Smooth muscle cell (in vitro differentiated cells): ENCODE data around the gene POMP. TPM values are rescaled to one million over a fixed set of nuclear protein-coding genes. Genes with fewer than 3 reads are reported as not detected.
A peak's percentile ranks its signal among the peaks of the same experiment; 100 is the strongest.

ENCODE experiments used
- DNase-seq: peaks from one replicate; lab custom pipeline; 2025; ENCODE audit not compliant: unreplicated experiment; lab: John Stamatoyannopoulos, UW
- H2AFZ ChIP-seq: fragments of 200-600 bp; sonication (generic); 2 replicates; pipeline ENCODE4 v1.6.0; 2016; ENCODE audit warnings: antibody characterized with exemption, low read depth, mild to moderate bottlenecking
- H3F3A ChIP-seq: fragments of 200-600 bp; sonication (generic); 2 replicates; pipeline ENCODE4 v1.6.0; 2017; ENCODE audit warnings: antibody characterized with exemption, low read depth
- H3K27ac ChIP-seq: fragments of 200-600 bp; sonication (generic); 2 replicates; pipeline ENCODE4 v1.5.1; 2016; ENCODE audit warnings: low read depth, mild to moderate bottlenecking
- H3K27me3 ChIP-seq: fragments of 200-600 bp; sonication (generic); 2 replicates; pipeline ENCODE4 v1.6.1; 2016; ENCODE audit warnings: low read depth, mild to moderate bottlenecking
- H3K36me3 ChIP-seq: fragments of 200-600 bp; sonication (generic); 2 replicates; pipeline ENCODE4 v1.5.1; 2016; ENCODE audit warnings: low read depth
- H3K4me1 ChIP-seq: fragments of 200-600 bp; sonication (generic); 2 replicates; pipeline ENCODE4 v1.5.1; 2016; ENCODE audit warnings: low read depth
- H3K4me2 ChIP-seq: fragments of 200-600 bp; sonication (generic); 2 replicates; pipeline ENCODE4 v1.6.0; 2016; ENCODE audit warnings: mild to moderate bottlenecking
- H3K4me3 ChIP-seq: fragments of 200-600 bp; sonication (generic); 2 replicates; pipeline ENCODE4 v1.5.1; 2016; ENCODE audit warnings: mild to moderate bottlenecking
- H3K79me2 ChIP-seq: fragments of 200-600 bp; sonication (generic); 2 replicates; pipeline ENCODE4 v1.6.0; 2016; ENCODE audit warnings: low read depth, mild to moderate bottlenecking
- H3K9ac ChIP-seq: fragments of 200-600 bp; sonication (generic); 2 replicates; pipeline ENCODE4 v1.6.0; 2016; ENCODE audit warnings: low read depth
- H3K9me3 ChIP-seq: fragments of 200-600 bp; sonication (generic); replicated peaks from 2 replicates; pipeline ENCODE4 v1.5.1; 2016; ENCODE audit warnings: low read depth
- H4K20me1 ChIP-seq: fragments of 200-600 bp; sonication (generic); 2 replicates; pipeline ENCODE4 v1.6.0; 2016; ENCODE audit warnings: low read depth
- WGBS: methylation state at CpG from one replicate; pipeline ENCODE4 v1.1.7; 2016; ENCODE audit warnings: low lambda C conversion rate; 5-methylcytosine and 5-hydroxymethylcytosine counted together
- polyA plus RNA-seq: library from polyadenylated mRNA; unstranded; fragments of >200 nt; fragmentation: Nextera tagmentation; extraction: Ambion mirVana; gene quantifications from 2 replicates; pipeline ENCODE4 v1.2.1, GENCODE V29; 2016
- total RNA-seq: library from RNA; depleted of rRNA; stranded (reverse); fragments of >200 nt; gene quantifications from 2 replicates; pipeline ENCODE4 v1.2.3, GENCODE V29; 2014
- TF ChIP-seq, protein P1 (sequence below): fragments of 200-600 bp; sonication (generic); IDR thresholded peaks from 2 replicates; pipeline ENCODE4 v1.5.1; 2017; ENCODE audit warnings: borderline replicate concordance, mild to moderate bottlenecking, antibody characterized with exemption; ENCODE audit not compliant: insufficient read depth, poor library complexity, severe bottlenecking

POMP gene
- total and polyA plus RNA-seq, 2 experiments from 2014 or later = 134 to 265 TPM

GRCh38 chr13:28622286-28622685 is 36.6 kb upstream of the POMP start:
- peak overlapping the region; percentile 27 for H2AFZ ChIP-seq
- H3K36me3 ChIP-seq = no peaks in the 10 kb centered on the region
- H3K9ac ChIP-seq = no peak overlapping the region
- no peak overlapping the region for H3K4me2 ChIP-seq
- TF ChIP-seq, protein P1, sequence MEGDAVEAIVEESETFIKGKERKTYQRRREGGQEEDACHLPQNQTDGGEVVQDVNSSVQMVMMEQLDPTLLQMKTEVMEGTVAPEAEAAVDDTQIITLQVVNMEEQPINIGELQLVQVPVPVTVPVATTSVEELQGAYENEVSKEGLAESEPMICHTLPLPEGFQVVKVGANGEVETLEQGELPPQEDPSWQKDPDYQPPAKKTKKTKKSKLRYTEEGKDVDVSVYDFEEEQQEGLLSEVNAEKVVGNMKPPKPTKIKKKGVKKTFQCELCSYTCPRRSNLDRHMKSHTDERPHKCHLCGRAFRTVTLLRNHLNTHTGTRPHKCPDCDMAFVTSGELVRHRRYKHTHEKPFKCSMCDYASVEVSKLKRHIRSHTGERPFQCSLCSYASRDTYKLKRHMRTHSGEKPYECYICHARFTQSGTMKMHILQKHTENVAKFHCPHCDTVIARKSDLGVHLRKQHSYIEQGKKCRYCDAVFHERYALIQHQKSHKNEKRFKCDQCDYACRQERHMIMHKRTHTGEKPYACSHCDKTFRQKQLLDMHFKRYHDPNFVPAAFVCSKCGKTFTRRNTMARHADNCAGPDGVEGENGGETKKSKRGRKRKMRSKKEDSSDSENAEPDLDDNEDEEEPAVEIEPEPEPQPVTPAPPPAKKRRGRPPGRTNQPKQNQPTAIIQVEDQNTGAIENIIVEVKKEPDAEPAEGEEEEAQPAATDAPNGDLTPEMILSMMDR = no peak
- no peaks in the 10 kb centered on the region for H3K4me1 ChIP-seq
- no peaks in the 10 kb centered on the region for H3K9me3 ChIP-seq
- no peak overlapping the region for H3K27ac ChIP-seq
- no peaks in the 10 kb centered on the region for H3K27me3 ChIP-seq
- no peak for DNase-seq
- H3K4me3 ChIP-seq = no peak overlapping the region
- H3F3A ChIP-seq = no peaks in the 10 kb centered on the region
- WGBS = 59% methylated on average over 8 of the region's 8 CpGs
- no peaks in the 10 kb centered on the region for H3K79me2 ChIP-seq
- no peaks in the 10 kb centered on the region for H4K20me1 ChIP-seq

- no peak overlapping the region for H3K9ac ChIP-seq
- 46% methylated on average over 15 of the region's 15 CpGs for WGBS
- no peaks in the 10 kb centered on the region for H3K9me3 ChIP-seq
Measured at GRCh38 chr13:28623782-28624706, 34.9 kb upstream of the POMP start.

DNA sequence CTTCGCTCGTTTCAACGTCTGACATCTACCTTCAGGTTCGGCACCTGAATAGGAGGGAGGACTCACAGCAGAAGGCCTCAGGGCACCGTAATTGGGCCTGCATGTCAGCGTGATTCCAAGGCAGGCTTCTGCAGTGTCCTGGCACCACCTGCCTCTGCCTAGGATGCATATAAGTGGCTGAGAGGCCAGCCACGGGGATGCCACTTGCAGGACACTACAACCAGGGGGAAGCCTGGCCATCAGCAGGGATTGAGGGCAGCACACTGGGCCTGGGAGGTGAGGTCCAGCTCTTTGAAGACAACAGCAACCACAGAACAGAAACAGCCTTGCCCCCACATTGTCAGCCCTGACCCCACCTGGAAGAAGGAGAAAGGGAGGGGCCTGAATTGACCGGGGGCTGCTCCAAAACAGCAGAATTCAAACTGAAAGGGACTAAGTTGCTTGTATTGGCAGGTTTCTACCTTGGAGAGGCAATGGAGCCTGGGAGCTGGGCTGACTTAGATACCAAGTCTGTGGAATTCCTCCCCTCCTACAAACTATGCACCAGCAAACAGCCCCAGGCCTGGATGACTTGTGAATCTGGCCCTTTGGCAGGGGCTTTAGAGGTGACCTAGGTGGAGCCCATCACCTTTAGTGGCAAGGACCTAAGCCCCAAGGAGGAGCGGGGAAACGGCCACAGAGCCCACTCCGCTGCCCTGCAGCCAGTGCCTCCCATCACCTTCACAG is 34.1 kb upstream of the POMP start:
- DNase-seq = no peak
- no peaks in the 10 kb centered on the region for H3K4me1 ChIP-seq
- H3K9ac ChIP-seq = no peak overlapping the region
- 80% methylated on average over 11 of the region's 11 CpGs for WGBS
- no peaks in the 10 kb centered on the region for H3K9me3 ChIP-seq
- TF ChIP-seq, protein P1 = no peak
- H3K79me2 ChIP-seq = no peaks in the 10 kb centered on the region
- no peak overlapping the region for H2AFZ ChIP-seq
- no peaks in the 10 kb centered on the region for H4K20me1 ChIP-seq
- H3K36me3 ChIP-seq = no peaks in the 10 kb centered on the region
- H3K4me3 ChIP-seq = no peak overlapping the region
- no peaks in the 10 kb centered on the region for H3K27me3 ChIP-seq
- H3K27ac ChIP-seq = no peak overlapping the region
- no peaks in the 10 kb centered on the region for H3F3A ChIP-seq
- H3K4me2 ChIP-seq = no peak overlapping the region

More at GRCh38 chr13:28623782-28624706, 34.9 kb upstream of the POMP start:
- no peaks in the 10 kb centered on the region for H3K79me2 ChIP-seq
- no peaks in the 10 kb centered on the region for H4K20me1 ChIP-seq
- no peak overlapping the region for H3K4me3 ChIP-seq
- H3K4me2 ChIP-seq = no peak overlapping the region
- H3F3A ChIP-seq = no peaks in the 10 kb centered on the region
- no peak overlapping the region for H2AFZ ChIP-seq
- H3K4me1 ChIP-seq = no peaks in the 10 kb centered on the region
- H3K27me3 ChIP-seq = no peaks in the 10 kb centered on the region
- TF ChIP-seq, protein P1 = no peak
- peak overlapping the region; percentile 47 for H3K27ac ChIP-seq
- H3K36me3 ChIP-seq = no peaks in the 10 kb centered on the region
- DNase-seq = no peak
